Smooth muscle cell (in vitro differentiated cells): ENCODE data around the gene NRBP1. TPM values are rescaled to one million over a fixed set of nuclear protein-coding genes. Genes with fewer than 3 reads are reported as not detected.

Source experiments
- DNase-seq: peaks from one replicate; lab custom pipeline; 2025; ENCODE audit not compliant: unreplicated experiment; lab: John Stamatoyannopoulos, UW
- H2AFZ ChIP-seq: fragments of 200-600 bp; sonication (generic); 2 replicates; pipeline ENCODE4 v1.6.0; 2016; ENCODE audit warnings: antibody characterized with exemption, low read depth, mild to moderate bottlenecking
- H3F3A ChIP-seq: fragments of 200-600 bp; sonication (generic); 2 replicates; pipeline ENCODE4 v1.6.0; 2017; ENCODE audit warnings: antibody characterized with exemption, low read depth
- H3K27ac ChIP-seq: fragments of 200-600 bp; sonication (generic); 2 replicates; pipeline ENCODE4 v1.5.1; 2016; ENCODE audit warnings: low read depth, mild to moderate bottlenecking
- H3K27me3 ChIP-seq: fragments of 200-600 bp; sonication (generic); 2 replicates; pipeline ENCODE4 v1.6.1; 2016; ENCODE audit warnings: low read depth, mild to moderate bottlenecking
- H3K36me3 ChIP-seq: fragments of 200-600 bp; sonication (generic); 2 replicates; pipeline ENCODE4 v1.5.1; 2016; ENCODE audit warnings: low read depth
- H3K4me1 ChIP-seq: fragments of 200-600 bp; sonication (generic); 2 replicates; pipeline ENCODE4 v1.5.1; 2016; ENCODE audit warnings: low read depth
- H3K4me2 ChIP-seq: fragments of 200-600 bp; sonication (generic); 2 replicates; pipeline ENCODE4 v1.6.0; 2016; ENCODE audit warnings: mild to moderate bottlenecking
- H3K4me3 ChIP-seq: fragments of 200-600 bp; sonication (generic); 2 replicates; pipeline ENCODE4 v1.5.1; 2016; ENCODE audit warnings: mild to moderate bottlenecking
- H3K79me2 ChIP-seq: fragments of 200-600 bp; sonication (generic); 2 replicates; pipeline ENCODE4 v1.6.0; 2016; ENCODE audit warnings: low read depth, mild to moderate bottlenecking
- H3K9ac ChIP-seq: fragments of 200-600 bp; sonication (generic); 2 replicates; pipeline ENCODE4 v1.6.0; 2016; ENCODE audit warnings: low read depth
- H3K9me3 ChIP-seq: fragments of 200-600 bp; sonication (generic); replicated peaks from 2 replicates; pipeline ENCODE4 v1.5.1; 2016; ENCODE audit warnings: low read depth
- H4K20me1 ChIP-seq: fragments of 200-600 bp; sonication (generic); 2 replicates; pipeline ENCODE4 v1.6.0; 2016; ENCODE audit warnings: low read depth
- WGBS: methylation state at CpG from one replicate; pipeline ENCODE4 v1.1.7; 2016; ENCODE audit warnings: low lambda C conversion rate; 5-methylcytosine and 5-hydroxymethylcytosine counted together
- polyA plus RNA-seq: library from polyadenylated mRNA; unstranded; fragments of >200 nt; fragmentation: Nextera tagmentation; extraction: Ambion mirVana; gene quantifications from 2 replicates; pipeline ENCODE4 v1.2.1, GENCODE V29; 2016
- total RNA-seq: library from RNA; depleted of rRNA; stranded (reverse); fragments of >200 nt; gene quantifications from 2 replicates; pipeline ENCODE4 v1.2.3, GENCODE V29; 2014
- TF ChIP-seq, protein P1 (sequence below): fragments of 200-600 bp; sonication (generic); IDR thresholded peaks from 2 replicates; pipeline ENCODE4 v1.5.1; 2017; ENCODE audit warnings: borderline replicate concordance, mild to moderate bottlenecking, antibody characterized with exemption; ENCODE audit not compliant: insufficient read depth, poor library complexity, severe bottlenecking

The NRBP1 gene
- total and polyA plus RNA-seq, 2 experiments from 2014 or later, result 134 to 197 TPM

- Histone ChIP-seq H2AFZ (peak within 1 kb of the TSS; percentile 99), H3K9me3 (no peaks in the 10 kb centered on the region), H3K4me2 (peak within 1 kb of the TSS; percentile 85), H3K9ac (peak within 1 kb of the TSS; percentile 90), H3K27ac (peak within 1 kb of the TSS; percentile 68), H3K4me3 (peak within 1 kb of the TSS; percentile 99), H3K79me2 (peaks cover 46% of the 10 kb centered on the region), H3K27me3 (no peaks in the 10 kb centered on the region), H3K36me3 (no peaks in the 10 kb centered on the region), H4K20me1 (peaks cover 27% of the 10 kb centered on the region), H3F3A (no peaks in the 10 kb centered on the region), H3K4me1 (peaks cover 11% of the 10 kb centered on the region)
- WGBS, result 2% methylated on average over 81 of the region's 82 CpGs
- peak; percentile 71 for DNase-seq
- TF ChIP-seq, protein P1, sequence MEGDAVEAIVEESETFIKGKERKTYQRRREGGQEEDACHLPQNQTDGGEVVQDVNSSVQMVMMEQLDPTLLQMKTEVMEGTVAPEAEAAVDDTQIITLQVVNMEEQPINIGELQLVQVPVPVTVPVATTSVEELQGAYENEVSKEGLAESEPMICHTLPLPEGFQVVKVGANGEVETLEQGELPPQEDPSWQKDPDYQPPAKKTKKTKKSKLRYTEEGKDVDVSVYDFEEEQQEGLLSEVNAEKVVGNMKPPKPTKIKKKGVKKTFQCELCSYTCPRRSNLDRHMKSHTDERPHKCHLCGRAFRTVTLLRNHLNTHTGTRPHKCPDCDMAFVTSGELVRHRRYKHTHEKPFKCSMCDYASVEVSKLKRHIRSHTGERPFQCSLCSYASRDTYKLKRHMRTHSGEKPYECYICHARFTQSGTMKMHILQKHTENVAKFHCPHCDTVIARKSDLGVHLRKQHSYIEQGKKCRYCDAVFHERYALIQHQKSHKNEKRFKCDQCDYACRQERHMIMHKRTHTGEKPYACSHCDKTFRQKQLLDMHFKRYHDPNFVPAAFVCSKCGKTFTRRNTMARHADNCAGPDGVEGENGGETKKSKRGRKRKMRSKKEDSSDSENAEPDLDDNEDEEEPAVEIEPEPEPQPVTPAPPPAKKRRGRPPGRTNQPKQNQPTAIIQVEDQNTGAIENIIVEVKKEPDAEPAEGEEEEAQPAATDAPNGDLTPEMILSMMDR, result no peak
Observed at GRCh38 chr2:27409321-27410073, 18.9 kb upstream of the NRBP1 start, which contains the start of gene PPM1G. PPM1G (minus strand) TSS chr2:27409591; CDS start chr2:27409422, 169 bp downstream.

DNA sequence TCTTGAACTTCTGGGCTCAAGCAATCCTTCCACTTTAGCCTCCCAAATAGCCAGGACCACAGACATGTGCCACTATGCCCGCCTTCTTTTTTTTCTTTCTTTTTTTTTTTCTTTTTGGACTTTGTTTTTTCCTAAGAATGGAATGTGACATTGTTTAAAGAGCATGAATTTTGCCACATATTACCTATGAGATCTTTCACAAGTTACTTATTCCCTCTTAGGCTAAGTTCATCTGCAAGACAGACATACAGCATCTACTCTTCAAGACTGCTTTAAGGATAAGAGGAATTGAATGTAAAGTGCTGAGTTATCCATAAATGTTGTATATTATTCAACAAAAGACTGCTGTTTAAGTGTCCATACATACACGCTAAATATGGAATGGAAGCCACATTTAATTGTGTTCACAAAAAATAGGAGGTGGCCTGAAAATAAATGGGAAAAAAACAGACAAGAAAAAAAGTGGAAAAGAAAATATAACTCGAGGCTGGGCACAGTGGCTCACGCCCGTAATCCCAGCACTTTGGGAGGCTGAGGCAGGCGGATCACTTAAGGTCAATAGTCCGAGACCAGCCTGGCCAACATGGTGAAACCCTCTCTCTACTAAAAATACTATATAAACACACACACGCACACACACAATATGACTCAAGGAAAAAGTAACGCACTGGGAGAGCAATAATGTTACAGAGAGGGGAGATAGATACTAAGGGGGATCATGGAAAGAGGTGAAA is 15.8 kb upstream of the NRBP1 start:
- Histone ChIP-seq H3K27ac (no peak overlapping the region), H4K20me1 (peaks cover 9% of the 10 kb centered on the region), H3K4me2 (no peak overlapping the region), H3K4me3 (no peak overlapping the region), H3K79me2 (peaks cover 18% of the 10 kb centered on the region), H2AFZ (no peak overlapping the region), H3K27me3 (no peaks in the 10 kb centered on the region), H3K36me3 (no peaks in the 10 kb centered on the region), H3K4me1 (peaks cover 11% of the 10 kb centered on the region), H3F3A (no peaks in the 10 kb centered on the region), H3K9me3 (no peaks in the 10 kb centered on the region), H3K9ac (no peak overlapping the region)
- TF ChIP-seq, protein P1, result no peak
- WGBS, result 89% methylated on average over 9 of the region's 9 CpGs
- no peak for DNase-seq

DNA sequence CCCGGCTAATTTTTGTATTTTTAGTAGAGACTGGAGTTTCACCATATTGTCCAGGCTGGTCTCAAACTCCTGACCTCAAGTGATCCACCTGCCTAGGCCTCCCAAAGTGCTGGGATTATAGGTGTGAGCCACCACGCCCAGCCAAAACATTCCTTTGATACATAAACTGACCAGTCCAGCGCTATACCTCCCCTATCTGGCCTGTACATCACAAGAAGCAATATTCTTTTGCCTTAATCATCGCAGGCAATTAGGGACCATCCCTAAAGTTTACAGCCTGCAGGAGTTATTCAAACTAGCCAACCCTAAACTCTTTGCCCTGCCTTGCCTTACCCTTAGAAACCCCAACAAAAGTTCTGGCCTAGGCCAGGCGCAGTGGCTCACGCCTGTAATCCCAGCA is 12.3 kb upstream of the NRBP1 start:
- Histone ChIP-seq H3K9ac (no peak overlapping the region), H3K79me2 (no peaks in the 10 kb centered on the region), H3K36me3 (no peaks in the 10 kb centered on the region), H3K9me3 (no peaks in the 10 kb centered on the region), H3K4me3 (no peak overlapping the region), H2AFZ (no peak overlapping the region), H3F3A (no peaks in the 10 kb centered on the region), H3K4me1 (no peaks in the 10 kb centered on the region), H3K27me3 (no peaks in the 10 kb centered on the region), H3K4me2 (no peak overlapping the region), H4K20me1 (no peaks in the 10 kb centered on the region), H3K27ac (no peak overlapping the region)
- WGBS, result 94% methylated on average over 6 of the region's 6 CpGs
- no peak for DNase-seq
- TF ChIP-seq, protein P1, result no peak
